ENCODE results near the gene RIPPLY2.

DNA sequence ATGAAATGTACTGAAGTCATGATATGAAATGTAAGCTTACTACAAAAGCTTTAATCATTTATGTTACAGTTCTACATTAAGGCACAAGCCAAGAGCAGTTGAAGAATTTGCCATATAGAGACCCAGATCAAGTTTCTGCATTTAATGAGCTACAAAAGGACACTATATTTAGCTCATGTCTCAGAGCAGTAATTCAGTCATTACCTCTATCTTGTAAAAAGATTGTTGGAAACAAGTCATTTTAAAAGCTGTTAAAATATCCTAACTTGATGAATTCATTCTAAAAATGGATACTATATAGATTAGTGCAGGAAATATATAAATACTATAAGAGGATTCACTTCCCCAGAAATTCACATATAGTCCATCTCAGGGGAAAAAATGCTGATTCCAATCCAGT lies 45.2 kb upstream of the RIPPLY2 start:
- no peak for TF ChIP-seq POLR2A (IDR thresholded peaks at IDR 0.05)
- TF ChIP-seq, protein P1, sequence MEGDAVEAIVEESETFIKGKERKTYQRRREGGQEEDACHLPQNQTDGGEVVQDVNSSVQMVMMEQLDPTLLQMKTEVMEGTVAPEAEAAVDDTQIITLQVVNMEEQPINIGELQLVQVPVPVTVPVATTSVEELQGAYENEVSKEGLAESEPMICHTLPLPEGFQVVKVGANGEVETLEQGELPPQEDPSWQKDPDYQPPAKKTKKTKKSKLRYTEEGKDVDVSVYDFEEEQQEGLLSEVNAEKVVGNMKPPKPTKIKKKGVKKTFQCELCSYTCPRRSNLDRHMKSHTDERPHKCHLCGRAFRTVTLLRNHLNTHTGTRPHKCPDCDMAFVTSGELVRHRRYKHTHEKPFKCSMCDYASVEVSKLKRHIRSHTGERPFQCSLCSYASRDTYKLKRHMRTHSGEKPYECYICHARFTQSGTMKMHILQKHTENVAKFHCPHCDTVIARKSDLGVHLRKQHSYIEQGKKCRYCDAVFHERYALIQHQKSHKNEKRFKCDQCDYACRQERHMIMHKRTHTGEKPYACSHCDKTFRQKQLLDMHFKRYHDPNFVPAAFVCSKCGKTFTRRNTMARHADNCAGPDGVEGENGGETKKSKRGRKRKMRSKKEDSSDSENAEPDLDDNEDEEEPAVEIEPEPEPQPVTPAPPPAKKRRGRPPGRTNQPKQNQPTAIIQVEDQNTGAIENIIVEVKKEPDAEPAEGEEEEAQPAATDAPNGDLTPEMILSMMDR (IDR thresholded peaks at IDR 0.05): no peak
